NT2/D1 (cell line): ENCODE results near the gene EMILIN2.

Experiments used
- YY1 ChIP-seq: IDR thresholded peaks from 2 replicates; pipeline ENCODE4 v1.6.1; 2011; ENCODE audit not compliant: insufficient read length, insufficient read depth
- ZNF274 ChIP-seq: IDR thresholded peaks from 2 replicates; pipeline ENCODE4 v1.6.1; 2011; ENCODE audit warnings: mild to moderate bottlenecking, low read depth, low read length

DNA sequence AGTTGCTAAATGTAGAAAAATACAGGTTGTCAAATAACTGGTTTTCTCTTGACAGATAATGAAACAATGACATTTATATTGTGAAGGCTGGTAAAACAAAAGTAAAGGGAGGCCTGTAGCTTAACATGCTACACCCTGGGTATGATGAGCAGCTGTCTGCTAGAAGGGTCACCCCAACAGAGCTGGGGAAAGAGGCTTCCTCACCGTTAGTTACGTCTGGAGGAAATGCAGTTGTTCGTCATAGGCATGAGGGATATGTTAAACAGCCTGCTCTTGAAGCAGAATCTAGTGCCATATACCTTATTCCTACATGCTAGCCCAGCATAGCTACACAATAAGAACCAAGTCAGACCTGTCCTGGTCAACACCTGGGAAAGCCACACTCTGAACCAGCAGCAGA is 116.2 kb downstream of the EMILIN2 start:
- TF ChIP-seq YY1 (no peak), ZNF274 (no peak)
